Kidney (tissue), 14 donors: Measurements from ENCODE around the gene RPLP2. TPM values are rescaled to one million over a fixed set of nuclear protein-coding genes. Genes with fewer than 3 reads are reported as not detected.

Experiments used
- DNase-seq, 5 donors: peaks; one replicate each; pipeline ENCODE4 v3.0.0-alpha.2; 2013 to 2020
- FAIRE-seq: peaks from 2 replicates; lab custom pipeline; 2012; peaks lifted over from hg19 to GRCh38; lab: Jason Lieb, UNC
- H3K27ac ChIP-seq, 2 donors: one replicate each; pipeline ENCODE4 v1.7.0; 2013; ENCODE audit warnings: low read depth in 2 of 2, low read length in 2 of 2, inconsistent platforms in 1 of 2
- H3K27me3 ChIP-seq: one replicate; pipeline ENCODE4 v1.7.1; 2013; ENCODE audit warnings: low read length, inconsistent platforms; ENCODE audit not compliant: control insufficient read depth, insufficient read depth
- H3K36me3 ChIP-seq, 3 donors: one replicate each; pipeline versions ENCODE4 v1.7.0 to v1.7.1; 2013; ENCODE audit warnings: low read length in 3 of 3, control low read depth in 1 of 3, inconsistent platforms in 1 of 3; ENCODE audit not compliant: insufficient read depth in 3 of 3, control insufficient read depth in 2 of 3
- H3K4me1 ChIP-seq, 3 donors: one replicate each; pipeline versions ENCODE4 v1.7.0 to v1.7.1; 2013; ENCODE audit warnings: low read length in 3 of 3, inconsistent platforms in 1 of 3, low read depth in 1 of 3; ENCODE audit not compliant: control insufficient read depth in 2 of 3, insufficient read depth in 2 of 3
- H3K4me3 ChIP-seq, 3 donors: one replicate each; pipeline versions ENCODE4 v1.7.0 to v1.8.1; 2013; ENCODE audit warnings: low read length in 3 of 3, control low read depth in 1 of 3, inconsistent platforms in 1 of 3
- H3K9ac ChIP-seq, 3 donors: one replicate each; pipeline versions ENCODE4 v1.7.0 to v1.7.1; 2013; ENCODE audit warnings: low read length in 3 of 3, control low read depth in 1 of 3, inconsistent platforms in 1 of 3
- H3K9me3 ChIP-seq, 3 donors: one replicate each; pipeline versions ENCODE4 v1.7.0 to v1.7.1; 2013; ENCODE audit warnings: low read length in 3 of 3, control low read depth in 1 of 3, inconsistent platforms in 1 of 3; ENCODE audit not compliant: control insufficient read depth in 2 of 3, insufficient read depth in 1 of 3
- CTCF ChIP-seq: IDR thresholded peaks from 3 replicates; pipeline ENCODE4 v1.5.1; 2012; ENCODE audit warnings: mild to moderate bottlenecking, moderate library complexity, borderline replicate concordance; ENCODE audit not compliant: insufficient read depth; ENCODE audit errors: extremely low read depth
- intact Hi-C: fragments of 100-400 bp; cut with DNase I; formaldehyde crosslinking; loops from one replicate; pipeline ENCODE4 v1.11.1; 2022
- polyA plus RNA-seq: library from polyadenylated mRNA; stranded (reverse); fragments of 350-450 nt; fragmentation: Illumina TruSeq; extraction: RNeasy Lipid Tissue Mini Kit (QIAGEN cat#74804); gene quantifications from one replicate; pipeline ENCODE4 v1.2.3, GENCODE V29; 2014; ENCODE audit warnings: low read depth, low replicate concordance; ENCODE audit not compliant: insufficient read depth
- total RNA-seq: library from RNA; stranded (reverse); fragmentation: NEBNext Ultra II Directional; extraction: Animal tissue kit (Norgen Biotek cat#: 25700); gene quantifications from one replicate; pipeline ENCODE4 v1.2.1, GENCODE V29; 2021
- donor health status: control.
- donor health status: control.
- donor health status: control.
- donor health status: control.
- donor health status: control.
- donor health status: DM: yes; HTN: yes; CAD: no.
- donor health status: Normal renal cell carcinoma (clear cell type).

RPLP2 gene
- total and polyA plus RNA-seq, 2 donors from 2014 or later: 1,544 to 1,997 TPM

- peak within 1 kb of the TSS in 2 of 3 donors; percentile 29 to 82 for H3K9ac ChIP-seq
- intact Hi-C loops: no loop called here
Observed at GRCh38 chr11:818396-819128, 8.8 kb downstream of the RPLP2 start, which contains the start of gene PNPLA2. TSS of gene PNPLA2 (plus strand) at chr11:818914. CDS start at chr11:819719, 805 bp downstream.

GRCh38 chr11:819129-819931 lies 9.6 kb downstream of the RPLP2 start:
- H3K4me1 ChIP-seq: peaks cover 0 to 26% (median 22%) of the 10 kb centered on the region in 3 donors
- no peaks in the 10 kb centered on the region for H3K9me3 ChIP-seq
- peak overlapping the region; percentile 33 to 84 (median 52) for H3K4me3 ChIP-seq
- peak; percentile 91 to 98 (median 95) for DNase-seq
- no peak for TF ChIP-seq CTCF
- no peaks in the 10 kb centered on the region for H3K27me3 ChIP-seq
- FAIRE-seq: no peak
- peaks cover 0 to 4% (median 0%) of the 10 kb centered on the region in 3 donors for H3K36me3 ChIP-seq
- H3K9ac ChIP-seq: peak overlapping the region in 2 of 3 donors; percentile 29 to 82
- peak overlapping the region; percentile 91 to 92 for H3K27ac ChIP-seq
- intact Hi-C loops: no loop called here

More at GRCh38 chr11:818396-819128, 8.8 kb downstream of the RPLP2 start, which contains the start of gene PNPLA2:
- Histone ChIP-seq H3K4me3 (peak within 1 kb of the TSS; percentile 33 to 84 (median 52)), H3K4me1 (peaks cover 0 to 26% (median 22%) of the 10 kb centered on the region in 3 donors), H3K27ac (peak within 1 kb of the TSS; percentile 91 to 92), H3K9me3 (no peaks in the 10 kb centered on the region), H3K36me3 (peaks cover 0 to 4% (median 0%) of the 10 kb centered on the region in 3 donors), H3K27me3 (no peaks in the 10 kb centered on the region)
- no peak for TF ChIP-seq CTCF
- FAIRE-seq: no peak
- DNase-seq: peak in 3 of 5 donors; percentile 69 to 92 (median 71)

DNA sequence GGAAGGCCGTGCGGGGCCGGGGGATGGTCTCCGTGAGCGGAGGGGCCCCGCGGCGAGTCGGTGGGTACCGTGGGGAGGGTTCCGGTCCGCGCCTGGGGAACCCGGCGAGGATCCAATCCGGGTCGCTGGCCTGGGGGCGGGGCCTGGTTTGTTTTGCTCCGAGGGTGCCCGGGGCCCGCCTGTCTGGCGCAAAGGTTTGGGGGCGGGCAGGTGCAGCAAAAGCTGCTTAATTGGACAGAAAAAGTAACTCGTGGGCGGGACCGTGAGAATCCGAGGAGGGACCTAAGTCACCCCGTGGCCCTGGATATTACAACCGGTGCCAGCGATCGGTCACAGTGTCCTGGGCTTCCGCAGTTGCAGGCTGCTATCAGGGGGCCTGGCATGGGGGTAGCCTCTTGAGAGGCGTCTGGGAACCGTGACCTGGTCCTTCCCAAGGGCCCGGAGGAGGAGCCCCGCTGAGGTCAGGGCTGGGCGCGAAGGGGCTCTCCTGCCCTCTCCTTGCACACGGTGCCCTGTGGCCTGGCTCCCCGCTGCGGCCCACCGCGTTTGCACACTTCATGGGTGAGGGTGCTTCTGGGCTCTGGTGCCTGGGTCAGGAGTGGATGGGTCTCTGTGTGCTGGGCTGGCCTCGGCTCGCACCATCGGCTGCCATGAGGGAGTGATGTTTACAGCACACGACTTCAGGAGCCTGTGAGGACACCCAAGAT lies 10.3 kb downstream of the RPLP2 start:
- peaks cover 0 to 26% (median 22%) of the 10 kb centered on the region in 3 donors for H3K4me1 ChIP-seq
- FAIRE-seq: no peak
- TF ChIP-seq CTCF: no peak
- peaks cover 0 to 4% (median 0%) of the 10 kb centered on the region in 3 donors for H3K36me3 ChIP-seq
- intact Hi-C loops: no loop called here
- peak; percentile 85 to 97 (median 92) for DNase-seq
- H3K9me3 ChIP-seq: no peaks in the 10 kb centered on the region
- no peaks in the 10 kb centered on the region for H3K27me3 ChIP-seq
- H3K9ac ChIP-seq: peak overlapping the region; percentile 16 to 82 (median 20)
- H3K27ac ChIP-seq: peak overlapping the region; percentile 91 to 92
- peak overlapping the region; percentile 46 to 84 (median 78) for H3K4me3 ChIP-seq
